Activated T-cell treated with anti-CD3 and anti-CD28 coated beads for 24 hours (primary cell): ENCODE measurements around the gene NBAS.
"Not testable (repeated sequence)": the region's sequence is repeated elsewhere in the genome, so short reads cannot be mapped to it uniquely, and the experiment has no call there.

Source experiments
- DNase-seq: peaks from one replicate; pipeline ENCODE4 v3.0.0-alpha.2; 2020; ENCODE audit warnings: low read depth

NBAS gene

DNA sequence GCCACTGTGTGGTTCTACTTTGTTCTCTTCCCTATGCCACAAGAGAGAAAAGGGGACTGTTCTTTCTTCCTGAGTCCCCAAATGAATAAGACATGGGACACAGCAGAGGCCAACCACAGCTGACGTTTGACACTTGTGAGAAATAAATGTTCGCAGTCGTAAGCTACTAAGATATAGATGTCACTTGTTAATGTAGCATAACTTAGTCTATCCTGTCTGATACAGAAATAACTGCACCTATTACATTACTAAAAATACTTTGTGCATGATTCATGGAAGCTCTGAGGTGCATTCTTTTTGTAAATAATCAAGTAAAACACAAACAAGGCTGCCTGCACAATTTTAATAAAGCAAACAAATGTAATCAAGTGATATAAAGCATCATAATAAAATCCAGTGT lies 148.8 kb downstream of the NBAS start:
- no peak for DNase-seq

DNA sequence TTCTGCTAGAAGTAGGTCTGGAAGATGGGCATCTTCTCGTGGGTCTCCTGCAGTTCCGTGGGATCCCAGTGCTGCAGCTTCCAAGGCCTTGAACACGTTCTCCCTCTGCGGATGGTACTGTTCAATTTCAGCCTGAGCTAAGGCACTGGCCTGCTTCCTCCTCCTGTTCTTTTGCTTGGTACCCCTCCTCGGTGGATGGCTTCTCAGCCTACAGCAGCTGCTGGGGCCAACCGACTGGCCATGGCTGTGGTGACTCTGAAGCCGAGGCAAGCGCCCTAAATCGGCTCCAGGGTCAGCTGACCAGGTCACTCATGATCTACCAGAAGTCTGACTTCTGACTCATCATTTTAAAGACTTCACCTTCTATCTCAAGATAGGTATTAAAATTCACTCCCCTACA lies 150.2 kb downstream of the NBAS start:
- DNase-seq, result no peak

DNA sequence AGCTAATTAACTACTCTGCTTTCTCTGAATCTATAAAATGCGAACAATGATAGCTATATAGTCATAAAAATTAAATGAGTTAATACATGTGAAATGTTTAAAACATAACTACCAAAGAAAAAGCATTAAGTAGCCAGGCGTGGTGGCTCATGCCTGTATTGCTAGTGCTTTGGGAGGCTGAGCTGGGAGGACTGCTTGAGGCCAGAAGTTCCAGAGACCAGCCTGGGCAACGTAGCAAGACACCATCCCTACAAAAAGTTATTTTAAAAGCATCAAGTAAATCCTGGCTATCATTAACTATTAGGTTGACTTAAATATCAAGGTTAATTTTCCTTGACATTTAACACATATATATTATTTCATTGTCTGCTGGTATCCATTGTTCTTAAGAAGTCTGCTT lies 152.4 kb downstream of the NBAS start:
- DNase-seq, result no peak

DNA sequence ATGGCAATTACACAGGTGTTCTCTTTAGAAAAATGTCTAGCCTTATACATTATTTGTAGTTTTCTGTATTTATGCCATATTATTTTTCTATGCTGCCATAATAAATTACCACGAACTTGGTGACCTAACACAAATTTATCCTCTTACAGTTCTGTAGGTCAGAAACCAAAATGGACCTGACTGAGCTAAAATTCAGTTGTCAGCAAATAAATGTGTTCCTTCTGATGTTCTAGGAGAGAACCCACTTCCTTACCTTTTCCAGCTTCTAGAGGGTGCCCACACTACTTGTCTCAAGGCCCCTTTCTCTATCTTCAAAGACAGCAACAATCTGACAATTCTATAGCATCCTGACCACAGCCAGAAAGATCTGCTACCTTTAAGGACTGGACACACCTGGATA lies 153.5 kb downstream of the NBAS start:
- DNase-seq, result no peak

DNA sequence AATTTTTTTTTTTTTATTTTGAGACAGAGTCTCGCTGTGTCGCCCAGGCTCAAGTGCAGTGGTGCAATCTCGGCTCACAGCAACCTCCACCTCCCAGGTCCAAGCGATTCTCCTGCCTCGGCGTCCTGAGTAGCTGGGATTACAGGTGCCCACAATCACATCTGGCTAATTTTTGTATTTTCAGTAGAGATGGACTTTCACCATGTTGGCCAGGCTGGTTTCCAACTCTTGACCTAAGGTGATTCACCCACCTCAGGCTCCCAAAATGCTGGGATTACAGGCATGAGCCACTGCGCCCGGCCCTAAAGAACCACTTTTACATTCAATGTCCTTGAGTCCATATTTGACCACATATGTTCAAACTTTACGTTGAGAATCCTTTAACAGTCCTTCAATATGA lies 156.6 kb downstream of the NBAS start:
- not testable (repeated sequence) for DNase-seq

DNA sequence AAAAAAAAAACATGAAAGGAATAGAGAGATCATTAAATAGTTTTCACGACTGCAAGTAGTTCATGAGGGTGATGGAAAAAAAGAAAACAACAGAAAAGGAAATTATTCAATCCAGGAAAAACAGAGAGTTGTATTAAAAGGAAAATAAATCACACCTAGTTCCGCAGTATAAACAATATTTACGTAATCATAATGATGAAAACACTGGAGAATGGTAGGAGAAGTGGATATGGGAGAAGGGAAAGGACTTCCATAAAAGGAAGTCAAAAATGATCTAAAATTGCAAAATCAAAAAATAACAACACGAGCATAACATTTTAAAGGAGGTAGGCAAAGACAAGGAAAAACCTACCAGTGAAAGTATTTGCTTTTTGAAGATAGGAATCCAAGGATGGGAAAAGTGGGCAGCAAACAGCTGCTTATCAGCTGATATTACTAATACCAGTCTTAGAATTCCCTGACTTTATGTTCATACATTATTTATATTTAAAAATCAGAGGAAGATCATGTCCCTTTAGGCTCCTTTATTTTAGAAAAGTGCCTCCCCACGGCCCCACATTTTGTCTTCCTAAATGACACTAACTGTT lies 160.8 kb downstream of the NBAS start:
- DNase-seq, result no peak

DNA sequence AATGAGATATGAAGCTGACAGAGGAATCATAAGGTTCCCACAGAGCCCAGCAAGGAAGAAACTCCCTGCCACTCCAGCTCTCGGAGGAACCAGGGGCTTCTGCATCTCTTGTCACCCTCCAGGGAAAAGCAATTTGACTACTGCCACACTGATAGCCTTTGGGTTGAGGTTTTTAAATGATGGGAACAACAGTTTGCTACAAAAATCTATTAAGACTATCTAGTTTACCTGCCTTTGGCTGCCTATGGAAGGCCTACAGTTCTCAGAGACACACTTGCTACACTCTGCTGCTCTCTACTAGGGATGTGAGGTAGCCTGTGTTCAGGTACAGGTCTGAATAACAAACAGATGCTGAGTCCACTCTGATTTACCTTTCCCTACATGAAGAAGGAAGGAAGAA lies 161.9 kb downstream of the NBAS start:
- DNase-seq, result no peak

DNA sequence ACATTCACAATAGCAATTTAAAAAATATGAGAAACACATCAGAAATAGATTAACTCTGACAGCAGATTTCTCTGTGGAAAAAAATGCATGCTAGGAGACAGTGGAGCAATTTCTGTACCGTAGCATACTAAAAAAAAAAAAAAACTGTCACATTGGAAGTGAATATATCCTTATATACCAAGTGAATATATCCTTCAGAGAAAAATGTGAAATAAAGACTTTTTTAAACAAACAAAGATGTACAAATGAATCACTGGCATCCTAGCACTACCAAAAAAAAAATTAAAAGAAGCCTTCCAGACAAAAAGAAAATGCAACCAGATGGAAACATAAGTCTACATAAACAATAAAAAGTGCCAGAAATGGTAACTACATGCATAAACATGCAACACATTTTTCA lies 169.4 kb downstream of the NBAS start:
- DNase-seq, result no peak

DNA sequence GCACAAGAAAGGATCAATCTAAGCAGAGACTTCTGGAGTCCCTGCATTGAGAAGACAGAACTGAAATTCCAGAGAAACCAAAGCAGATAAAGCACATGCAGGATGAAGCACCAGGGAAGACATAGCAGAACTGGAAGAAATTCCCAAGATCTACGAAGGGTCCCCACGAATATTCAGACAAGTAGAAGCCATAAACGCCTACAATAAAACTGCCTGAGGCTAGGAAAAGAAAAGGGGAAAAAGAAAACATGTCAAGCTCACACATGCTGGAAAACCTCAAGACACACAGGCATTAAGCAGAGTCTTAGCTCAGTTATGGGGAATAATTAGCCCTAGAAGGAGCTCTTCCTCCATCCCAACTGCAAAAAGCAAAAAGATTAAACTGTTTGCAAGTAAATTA lies 171.2 kb downstream of the NBAS start:
- no peak for DNase-seq

DNA sequence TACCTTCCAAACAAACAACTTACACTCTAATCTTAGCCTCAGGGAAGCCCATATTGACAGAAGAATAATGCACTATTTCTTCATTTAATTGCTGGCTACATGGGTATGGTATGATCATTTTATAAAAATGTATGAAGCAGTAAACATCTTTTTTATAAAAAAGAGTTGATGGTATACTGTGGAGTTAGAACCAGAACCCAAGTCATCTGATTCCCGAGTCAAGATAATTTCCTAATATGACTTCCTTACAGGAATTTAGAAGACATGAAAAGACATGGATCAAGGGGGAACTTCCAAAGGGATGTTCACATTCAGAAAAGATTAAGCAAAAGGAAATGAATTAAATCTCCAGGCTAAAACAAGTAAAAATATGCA lies 171.8 kb downstream of the NBAS start:
- DNase-seq, result no peak

DNA sequence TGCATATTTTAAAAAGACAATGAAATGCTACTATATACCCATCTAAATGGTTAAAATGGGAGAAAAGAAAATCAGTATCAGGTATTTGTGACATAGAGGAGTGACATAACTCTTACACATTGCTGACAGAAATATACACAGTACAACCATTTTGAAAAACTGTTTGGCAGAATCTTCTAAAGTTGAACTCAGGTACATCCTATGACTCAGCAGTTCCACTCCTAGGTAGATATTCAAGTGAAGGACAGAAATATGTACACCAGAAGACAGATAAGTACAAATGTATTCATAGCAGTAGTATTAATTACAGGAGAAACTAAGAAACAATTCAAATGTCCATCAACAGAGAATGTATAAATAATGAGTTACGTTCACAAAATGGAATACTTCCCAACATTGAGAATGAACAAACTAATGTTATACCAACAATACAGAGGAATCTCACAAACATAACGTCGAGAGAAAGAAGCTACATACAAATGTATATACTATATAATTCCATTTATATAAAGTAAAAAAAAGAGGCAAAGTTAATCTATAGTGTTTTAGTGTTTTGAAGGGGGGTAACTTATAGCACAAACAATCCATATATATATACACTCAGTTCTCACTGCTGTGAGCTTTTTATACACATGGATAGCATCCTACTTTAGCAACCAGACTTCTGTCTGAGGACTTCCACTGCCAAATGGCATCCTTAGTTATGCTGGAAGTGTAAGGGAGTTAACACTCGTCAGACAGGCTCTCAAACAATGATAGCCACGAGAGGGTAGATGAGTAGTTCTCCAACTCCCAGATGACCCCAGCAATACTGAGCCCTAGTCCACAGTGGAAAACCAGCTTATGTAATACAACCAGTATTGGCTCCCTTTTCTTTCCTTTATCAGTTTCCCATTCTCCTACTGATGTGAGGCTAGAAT lies 172.5 kb downstream of the NBAS start:
- DNase-seq, result no peak

DNA sequence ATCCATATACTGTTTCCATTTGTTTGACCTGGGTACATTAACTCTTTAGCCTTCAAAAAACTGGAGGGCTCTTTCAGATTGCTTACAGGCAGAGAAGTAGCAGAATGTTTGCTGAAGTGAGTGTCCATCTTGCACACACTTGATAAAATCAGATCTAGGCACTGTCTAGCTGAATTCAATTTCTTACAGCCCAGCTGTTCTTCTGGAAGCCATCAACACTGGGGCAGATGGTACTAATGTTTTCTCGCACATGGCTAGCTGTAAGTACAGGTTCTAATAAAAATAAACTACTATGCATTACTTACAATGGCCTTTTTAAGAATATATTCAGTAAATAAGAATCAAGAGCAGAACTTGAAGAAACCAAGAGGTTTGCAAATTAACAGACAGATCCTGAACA lies 175.9 kb downstream of the NBAS start:
- no peak for DNase-seq

DNA sequence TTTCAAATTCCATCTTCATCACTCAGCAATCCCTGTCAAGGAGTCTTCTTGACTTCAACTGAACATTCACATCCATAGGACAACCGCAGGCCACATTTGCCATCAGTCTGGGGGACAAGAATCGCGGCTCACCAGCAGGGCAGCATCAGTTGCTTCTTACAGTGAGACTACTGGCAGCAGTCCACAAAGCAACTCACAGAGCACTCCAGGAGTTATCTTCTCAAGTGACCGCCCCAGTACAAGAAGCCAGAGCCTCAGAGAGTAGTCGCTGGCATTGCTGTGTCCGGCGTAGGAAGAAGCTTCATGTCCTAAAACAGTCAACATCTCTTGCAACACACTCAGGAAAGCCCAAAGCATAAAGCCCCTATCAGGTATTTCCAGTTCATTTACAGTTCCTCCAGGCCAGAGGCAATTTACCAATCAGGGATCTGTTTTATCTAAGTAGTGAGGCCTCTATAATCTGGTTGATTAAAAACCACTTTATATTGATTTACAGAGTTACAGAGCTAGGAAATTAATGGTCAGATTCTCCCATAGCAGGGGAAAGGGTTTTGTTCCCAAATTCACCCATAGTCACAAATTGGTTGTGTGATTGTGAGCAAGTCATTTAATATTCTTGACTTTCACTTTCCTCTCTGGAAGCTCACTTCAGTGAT lies 177.3 kb downstream of the NBAS start:
- no peak for DNase-seq

DNA sequence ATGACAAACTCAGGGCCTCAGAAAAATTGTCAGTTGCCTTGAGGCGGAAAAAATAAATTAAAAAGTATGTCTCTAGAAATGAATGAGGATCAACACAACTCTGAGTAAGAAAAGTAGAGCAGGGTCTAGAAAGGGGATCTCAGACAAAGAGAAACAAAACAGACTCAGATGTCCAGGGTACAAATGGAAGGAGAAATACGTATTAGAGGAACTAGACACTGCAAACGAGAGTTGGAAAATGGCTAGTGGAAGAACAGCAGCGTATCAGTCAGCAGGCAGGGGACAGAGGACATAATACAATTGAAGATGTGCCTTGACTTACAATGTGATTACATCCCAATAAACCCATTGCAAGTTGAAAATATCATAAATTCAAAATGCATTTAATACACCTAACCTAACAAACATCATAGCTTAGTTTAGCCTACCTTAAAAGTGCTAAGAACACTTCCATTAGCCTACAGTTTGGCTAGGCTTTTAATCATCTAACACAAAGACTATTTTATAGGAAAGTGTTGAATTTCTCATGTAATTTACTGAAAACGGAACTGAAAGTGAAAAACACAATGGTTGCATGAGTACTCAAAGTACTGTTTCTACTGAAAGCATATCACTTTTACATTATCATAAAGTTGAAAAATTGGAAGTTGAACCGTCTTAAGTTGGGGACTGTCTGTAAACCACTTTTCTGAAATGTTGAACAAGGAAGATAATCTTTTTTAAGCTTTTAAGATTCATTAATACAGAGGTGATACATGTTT lies 182.8 kb downstream of the NBAS start:
- no peak for DNase-seq

DNA sequence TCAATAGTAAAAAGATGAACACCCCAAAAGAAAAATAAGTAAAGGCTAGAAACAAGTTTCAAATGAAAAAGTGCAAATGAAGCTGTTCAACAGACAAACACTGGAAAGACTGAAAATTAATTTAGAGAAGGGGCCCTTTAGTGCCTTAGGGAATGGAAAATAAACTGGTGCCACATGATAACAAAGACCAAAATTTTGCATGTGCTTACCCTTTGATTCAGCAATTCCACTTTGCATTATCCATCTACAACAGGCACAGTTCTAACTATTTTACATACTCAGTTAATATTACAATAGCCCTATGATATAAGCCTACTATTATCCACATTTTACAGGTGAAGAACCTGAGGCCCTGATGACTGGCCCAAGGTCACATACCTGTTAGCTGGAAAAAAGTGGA lies 183.9 kb downstream of the NBAS start:
- DNase-seq, result no peak

DNA sequence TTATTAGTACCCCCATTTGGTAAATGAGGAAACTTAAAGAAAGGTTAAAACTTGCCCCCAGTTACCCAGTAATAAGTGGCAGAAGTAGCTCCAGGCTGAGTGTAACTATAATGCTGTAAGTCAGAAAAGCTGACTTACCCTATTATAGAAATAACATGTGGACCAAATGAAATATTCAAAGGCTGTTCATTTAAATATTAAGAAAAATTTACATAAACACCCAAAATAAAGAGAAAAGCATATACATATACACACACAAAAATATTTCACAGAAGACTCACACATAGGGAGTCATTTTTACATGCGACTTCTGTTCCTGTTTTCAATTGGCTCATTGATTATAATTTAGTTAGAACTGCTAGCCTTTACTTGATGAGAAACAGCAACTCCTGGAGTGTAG lies 189.1 kb downstream of the NBAS start:
- no peak for DNase-seq

DNA sequence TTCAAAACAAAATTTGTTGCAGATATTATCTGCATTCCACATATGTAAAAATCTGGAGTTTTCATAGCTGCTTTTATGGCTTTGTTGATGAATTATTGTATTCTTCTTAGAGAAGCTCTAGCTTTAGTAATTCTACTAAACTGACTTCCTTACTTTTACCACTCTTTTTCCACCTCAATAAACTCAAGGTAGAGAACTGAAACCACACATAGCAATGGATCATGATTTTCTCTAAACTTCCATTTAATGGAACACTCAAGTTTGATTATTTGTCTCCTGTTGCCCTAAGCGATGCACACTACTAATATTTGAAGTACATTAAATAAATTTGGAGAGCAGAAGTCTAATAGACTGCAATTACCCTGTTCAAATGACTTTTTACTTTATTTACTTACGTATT lies 192.0 kb downstream of the NBAS start:
- DNase-seq, result no peak

DNA sequence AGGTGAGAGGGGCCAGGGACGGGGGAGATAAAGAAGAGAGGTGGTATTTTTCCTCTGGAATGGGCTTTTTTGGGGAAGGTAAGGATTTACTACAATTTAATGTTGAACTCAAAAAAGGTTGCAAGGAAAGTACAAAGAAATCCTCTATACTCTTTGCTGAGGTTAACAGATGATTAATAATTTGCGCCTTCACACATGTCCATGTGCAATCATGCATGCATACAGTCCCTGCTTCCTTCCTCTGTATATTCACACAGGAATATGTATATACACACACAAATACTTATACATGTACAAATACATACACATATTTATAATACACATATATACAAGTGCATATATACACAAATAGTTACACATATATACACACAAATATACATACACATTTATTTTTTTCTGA lies 193.4 kb downstream of the NBAS start:
- no peak for DNase-seq

DNA sequence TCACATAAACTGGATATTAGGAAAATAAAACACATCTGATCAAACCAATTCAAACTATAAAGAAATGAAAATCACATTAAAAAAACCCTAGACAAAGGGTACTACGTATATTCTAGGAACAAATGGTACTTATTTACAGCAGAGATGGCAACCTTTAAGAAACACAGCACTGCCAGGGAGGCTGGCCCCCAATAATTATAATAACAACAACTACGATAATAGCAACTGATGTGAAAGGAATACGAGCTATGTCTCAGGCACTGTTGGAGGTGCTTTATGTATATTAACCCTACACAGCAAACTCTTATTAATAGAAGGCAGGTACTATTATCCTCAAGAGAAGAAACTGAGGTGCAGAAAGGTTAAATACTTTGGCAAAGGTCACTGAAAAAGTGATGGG lies 193.9 kb downstream of the NBAS start:
- DNase-seq, result no peak

DNA sequence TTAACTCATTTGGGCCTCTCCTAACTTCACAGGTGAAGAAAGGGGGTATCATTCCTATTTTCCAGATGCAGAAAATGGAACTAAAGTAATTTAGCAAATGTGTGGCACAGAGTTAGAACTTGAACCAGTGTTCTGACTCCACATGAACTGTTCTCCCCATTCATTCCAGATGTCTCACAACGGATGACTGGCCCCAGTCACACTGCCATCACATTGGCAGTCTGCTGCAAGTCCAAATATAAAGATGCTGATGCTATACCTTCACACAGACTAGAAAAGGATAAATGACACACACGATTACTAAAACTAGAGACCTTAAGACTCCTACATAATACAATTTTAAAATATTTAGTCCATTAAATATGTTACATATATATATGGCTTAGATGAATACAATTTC lies 195.7 kb downstream of the NBAS start:
- no peak for DNase-seq

DNA sequence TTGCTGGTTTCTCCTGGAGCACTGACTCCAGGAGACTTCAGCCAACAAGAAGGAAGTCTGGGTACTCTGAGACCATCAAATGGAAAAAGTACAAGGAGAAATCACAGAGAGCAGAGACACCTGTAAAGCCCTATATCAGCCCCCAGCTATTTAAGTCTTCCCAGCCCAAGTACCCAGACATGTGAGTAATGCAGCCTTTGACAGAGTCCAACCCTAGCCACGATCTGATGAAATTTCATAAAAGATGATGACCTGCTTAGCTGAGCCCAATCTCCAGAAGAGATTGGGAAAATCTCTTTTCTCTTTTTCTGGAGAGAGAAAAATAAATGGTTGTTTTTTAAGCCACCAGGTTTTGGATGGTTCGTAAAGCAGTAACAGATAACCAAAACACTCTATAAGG lies 196.6 kb downstream of the NBAS start:
- DNase-seq, result no peak

DNA sequence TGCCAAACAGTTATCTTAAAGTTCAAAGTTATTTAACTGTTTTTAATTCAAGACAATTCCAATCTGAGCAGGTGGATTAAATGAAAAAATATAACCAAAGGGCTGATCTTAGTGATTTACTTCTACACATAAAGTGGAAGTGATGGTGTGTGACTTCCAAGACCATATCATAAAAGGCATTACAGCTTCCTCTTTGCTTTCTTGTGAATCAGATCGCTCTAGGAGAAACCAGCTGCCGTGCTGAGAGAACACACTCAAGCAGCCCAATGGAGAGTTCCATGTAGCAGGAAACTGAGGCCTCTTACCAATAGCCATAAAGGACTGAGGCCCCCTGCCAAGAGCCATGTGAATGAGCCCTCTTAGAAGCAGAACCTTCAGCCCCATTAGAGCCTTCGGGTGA lies 197.4 kb downstream of the NBAS start:
- DNase-seq, result no peak

DNA sequence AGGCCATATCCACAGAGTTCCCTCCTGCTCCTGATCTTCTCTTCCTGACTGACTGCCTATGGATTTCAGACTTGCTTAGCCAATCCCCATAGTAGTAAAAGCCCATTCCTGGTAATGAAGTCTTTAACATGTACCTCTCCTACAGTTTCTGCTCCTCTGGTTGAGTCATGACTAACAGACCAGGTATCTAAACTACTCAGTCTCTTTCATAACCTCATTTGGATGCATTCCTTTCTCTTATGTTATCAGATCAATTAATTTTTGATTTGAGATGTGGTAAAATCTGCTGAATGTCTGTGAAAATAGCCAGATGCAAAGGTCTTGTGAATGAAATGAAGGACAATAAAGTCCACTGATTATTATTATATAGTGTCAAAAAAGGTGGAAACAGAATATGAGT lies 198.0 kb downstream of the NBAS start:
- DNase-seq, result no peak
